ENCODE data around the gene FADD.
"Not testable (repeated sequence)": the region's sequence is repeated elsewhere in the genome, so short reads cannot be mapped to it uniquely, and the experiment has no call there.

The FADD gene

GRCh38 chr11:70182266-70182665, 20.8 kb upstream of the FADD start:
- DNase-seq (ENCODE audit: low read depth): no peak

GRCh38 chr11:70183032-70183431, 20.1 kb upstream of the FADD start:
- no peak for DNase-seq (ENCODE audit: low read depth)

DNA sequence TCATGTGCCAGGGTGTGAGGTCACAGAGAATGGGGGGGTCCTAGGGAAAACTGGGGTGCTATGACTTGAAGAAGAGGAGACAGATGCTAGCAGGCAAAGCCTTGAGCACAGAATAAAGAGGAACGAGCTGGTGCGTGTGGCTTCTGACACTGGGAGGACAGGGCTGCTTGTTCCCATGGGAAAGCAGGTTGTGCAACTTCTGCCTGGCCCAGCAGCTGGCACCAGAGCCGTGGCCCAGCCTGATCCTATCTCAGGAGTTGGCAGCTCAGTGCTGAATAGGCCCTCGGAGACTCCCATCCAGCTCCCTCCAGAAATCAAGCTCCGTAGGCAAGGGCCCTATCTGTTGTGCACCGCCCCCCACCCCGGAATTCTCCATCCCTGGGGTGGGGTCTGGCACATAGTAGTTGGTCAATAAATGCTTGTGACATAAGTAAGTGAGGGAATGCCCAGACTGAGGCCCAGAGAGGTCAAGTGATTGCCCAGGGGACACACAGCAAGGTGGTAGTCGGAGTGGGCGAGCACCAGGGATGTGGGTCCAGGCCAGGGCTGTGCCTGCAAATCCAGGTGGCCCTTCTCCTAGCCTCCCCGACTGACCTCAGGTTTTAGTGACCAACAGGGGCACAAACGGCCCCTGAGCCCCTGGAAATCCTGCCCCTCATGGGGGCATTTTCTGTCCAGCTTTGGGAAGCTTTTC, 19.5 kb upstream of the FADD start:
- DNase-seq (ENCODE audit: low read depth): no peak

DNA sequence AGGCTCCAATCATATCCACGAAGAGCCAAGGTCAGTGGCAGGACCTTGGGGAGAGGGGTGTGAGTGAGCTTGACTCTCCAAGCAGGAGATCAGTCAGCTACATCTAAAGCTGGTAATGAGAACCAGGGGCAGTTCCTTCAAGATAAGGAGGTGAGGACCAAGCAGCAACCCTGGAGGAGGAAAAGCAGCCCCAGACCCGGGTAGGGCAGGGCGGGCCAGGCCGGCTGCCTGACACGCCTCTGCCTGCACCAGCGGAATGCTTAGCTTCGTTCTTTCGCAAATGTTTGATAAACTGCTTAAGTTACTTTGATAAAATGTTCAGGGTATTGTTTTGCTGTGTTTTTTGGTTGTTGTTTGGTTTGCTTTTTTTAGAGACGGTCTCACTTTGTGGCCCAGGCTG, 18.7 kb upstream of the FADD start:
- DNase-seq (ENCODE audit: low read depth): no peak

DNA sequence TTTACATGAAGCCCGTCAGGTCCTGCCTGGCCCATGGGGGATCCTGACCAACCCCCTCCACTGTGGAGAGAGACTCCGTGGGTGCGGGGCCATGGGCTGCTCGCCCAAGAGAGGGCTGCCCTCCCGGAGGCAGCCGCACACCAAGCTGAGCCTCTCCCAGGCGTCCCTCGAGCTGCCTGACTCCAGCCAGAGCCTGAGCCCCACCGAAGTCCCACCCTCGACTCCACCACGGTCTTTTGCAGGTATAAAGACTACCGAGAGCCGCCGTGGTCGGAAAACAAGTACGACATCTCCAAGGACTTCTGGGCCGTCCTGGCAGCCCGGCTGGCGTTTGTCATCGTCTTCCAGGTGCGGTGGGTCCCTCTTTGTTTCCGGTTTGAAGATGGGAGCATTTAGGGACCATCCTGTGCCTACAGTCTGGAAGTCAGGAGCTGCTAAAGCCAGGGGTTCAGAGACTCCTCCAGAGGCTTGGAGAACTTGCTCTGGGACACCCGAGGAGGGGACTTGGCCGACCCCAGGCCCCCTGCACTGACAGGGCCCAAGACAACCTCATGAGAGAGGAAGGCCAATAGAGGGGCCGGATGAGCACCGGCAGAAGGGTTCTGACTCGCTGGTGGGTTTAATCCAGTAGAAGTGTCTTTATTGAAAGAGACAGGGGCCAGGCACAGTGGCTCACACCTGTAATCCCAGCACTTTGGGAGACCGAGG, 17.6 kb upstream of the FADD start:
- no peak for DNase-seq (ENCODE audit: low read depth)

GRCh38 chr11:70186420-70186819, 16.7 kb upstream of the FADD start:
- DNase-seq (ENCODE audit: low read depth): no peak

GRCh38 chr11:70186936-70187335, 16.2 kb upstream of the FADD start:
- DNase-seq (ENCODE audit: low read depth): no peak

DNA sequence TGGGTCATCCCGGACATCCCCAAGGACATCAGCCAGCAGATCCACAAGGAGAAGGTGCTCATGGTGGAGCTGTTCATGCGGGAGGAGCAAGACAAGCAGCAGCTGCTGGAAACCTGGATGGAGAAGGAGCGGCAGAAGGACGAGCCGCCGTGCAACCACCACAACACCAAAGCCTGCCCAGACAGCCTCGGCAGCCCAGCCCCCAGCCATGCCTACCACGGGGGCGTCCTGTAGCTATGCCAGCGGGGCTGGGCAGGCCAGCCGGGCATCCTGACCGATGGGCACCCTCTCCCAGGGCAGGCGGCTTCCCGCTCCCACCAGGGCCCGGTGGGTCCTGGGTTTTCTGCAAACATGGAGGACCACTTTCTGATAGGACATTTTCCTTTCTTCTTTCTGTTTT, 15.3 kb upstream of the FADD start:
- DNase-seq (ENCODE audit: low read depth): no peak

- DNase-seq (ENCODE audit: low read depth): no peak
These were observed 13.5 kb upstream of the FADD start for GRCh38 chr11:70189622-70190021.

- DNase-seq (ENCODE audit: low read depth): no peak
These were observed 11.5 kb upstream of the FADD start for GRCh38 chr11:70191495-70192140.

GRCh38 chr11:70192666-70193410, 10.3 kb upstream of the FADD start:
- no peak for DNase-seq (ENCODE audit: low read depth)

DNA sequence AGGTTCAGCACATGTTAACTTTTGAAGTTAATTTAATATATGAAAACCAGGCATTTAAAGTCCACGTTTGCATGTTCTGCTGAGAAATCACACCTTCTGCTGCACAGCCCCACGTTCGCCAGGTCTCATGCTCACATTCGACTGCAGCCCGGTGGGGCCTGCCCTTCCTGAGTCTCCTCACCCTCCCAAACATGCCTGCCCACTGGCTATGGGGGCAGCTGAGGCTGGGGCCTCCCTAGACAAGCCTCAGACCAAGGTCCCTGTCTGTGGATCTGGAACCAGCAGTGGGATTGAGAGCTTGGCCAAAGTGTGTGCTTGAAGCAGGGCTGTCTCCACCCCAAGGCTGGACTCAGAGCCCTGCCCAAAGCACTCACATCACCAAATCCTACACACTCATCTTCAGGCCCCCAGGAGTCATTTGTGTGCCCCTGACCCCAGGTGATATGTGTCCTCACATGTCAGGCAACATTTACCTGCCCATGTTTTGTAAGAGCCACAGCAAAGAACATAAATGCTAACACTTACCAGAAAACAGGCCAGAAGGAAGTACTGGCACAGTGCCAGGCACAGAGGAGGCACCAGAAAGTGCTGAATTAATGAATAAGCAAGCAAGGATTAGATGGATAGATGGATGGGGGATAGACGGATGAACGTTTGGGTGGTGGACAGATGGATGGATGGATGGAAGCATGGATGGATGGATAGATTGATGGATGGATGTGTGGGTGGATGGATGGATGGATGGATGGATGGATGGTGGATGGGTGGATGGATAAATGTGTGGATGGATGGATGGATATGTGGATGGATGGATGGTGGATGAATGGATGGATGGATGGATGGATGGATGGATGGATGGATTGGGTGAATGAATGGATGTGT, 9.4 kb upstream of the FADD start:
- DNase-seq (ENCODE audit: low read depth): no peak

DNA sequence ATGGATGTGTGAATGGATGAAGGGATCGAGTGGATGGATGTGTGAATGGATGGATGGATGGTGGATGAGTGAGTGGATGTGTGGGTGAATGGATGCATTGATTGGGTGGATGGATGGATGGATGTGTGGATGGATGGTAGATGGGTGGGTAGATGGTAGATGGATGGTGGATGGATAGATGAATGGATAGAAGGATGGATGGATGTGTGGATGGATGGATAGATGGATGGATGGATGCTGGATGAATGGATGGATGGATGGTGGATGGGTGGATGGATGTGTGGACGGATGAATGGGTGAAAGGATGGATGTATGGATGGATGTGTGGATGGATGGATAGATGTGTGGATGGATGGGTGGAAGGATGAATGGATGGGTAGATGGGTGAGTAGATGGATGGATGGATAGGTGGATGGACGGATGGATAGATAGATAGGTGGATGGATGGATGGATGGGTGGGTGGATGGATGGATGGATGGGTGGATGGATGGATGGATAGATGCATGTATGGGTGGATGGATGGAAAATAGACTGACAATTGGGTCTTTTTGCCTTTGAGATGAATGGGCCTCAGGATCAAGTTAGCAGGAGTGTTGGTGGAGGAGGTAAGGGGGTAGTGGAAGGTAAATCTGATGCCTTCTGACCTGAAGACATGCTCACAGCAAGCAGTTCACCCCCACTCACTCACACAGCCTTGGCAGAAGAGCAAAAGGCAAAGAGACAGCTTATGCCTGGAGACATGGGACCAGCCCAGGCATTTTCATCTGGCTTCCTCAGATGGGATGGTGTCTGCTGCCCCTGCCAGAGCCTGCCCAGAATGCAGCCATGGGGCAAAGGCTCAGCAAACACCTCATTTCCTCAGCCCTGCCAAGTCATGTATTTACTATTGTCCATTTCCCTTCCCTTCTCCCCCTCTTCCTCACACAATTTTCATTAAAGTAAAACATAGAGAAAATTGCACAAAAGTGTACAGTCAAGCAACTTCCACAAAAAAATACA, 8.0 kb upstream of the FADD start:
- DNase-seq (ENCODE audit: low read depth): no peak

- DNase-seq (ENCODE audit: low read depth): no peak
These were observed 2.8 kb upstream of the FADD start for GRCh38 chr11:70200212-70200844.

GRCh38 chr11:70201047-70201446, 2.0 kb upstream of the FADD start:
- DNase-seq (ENCODE audit: low read depth): not testable (repeated sequence)

DNA sequence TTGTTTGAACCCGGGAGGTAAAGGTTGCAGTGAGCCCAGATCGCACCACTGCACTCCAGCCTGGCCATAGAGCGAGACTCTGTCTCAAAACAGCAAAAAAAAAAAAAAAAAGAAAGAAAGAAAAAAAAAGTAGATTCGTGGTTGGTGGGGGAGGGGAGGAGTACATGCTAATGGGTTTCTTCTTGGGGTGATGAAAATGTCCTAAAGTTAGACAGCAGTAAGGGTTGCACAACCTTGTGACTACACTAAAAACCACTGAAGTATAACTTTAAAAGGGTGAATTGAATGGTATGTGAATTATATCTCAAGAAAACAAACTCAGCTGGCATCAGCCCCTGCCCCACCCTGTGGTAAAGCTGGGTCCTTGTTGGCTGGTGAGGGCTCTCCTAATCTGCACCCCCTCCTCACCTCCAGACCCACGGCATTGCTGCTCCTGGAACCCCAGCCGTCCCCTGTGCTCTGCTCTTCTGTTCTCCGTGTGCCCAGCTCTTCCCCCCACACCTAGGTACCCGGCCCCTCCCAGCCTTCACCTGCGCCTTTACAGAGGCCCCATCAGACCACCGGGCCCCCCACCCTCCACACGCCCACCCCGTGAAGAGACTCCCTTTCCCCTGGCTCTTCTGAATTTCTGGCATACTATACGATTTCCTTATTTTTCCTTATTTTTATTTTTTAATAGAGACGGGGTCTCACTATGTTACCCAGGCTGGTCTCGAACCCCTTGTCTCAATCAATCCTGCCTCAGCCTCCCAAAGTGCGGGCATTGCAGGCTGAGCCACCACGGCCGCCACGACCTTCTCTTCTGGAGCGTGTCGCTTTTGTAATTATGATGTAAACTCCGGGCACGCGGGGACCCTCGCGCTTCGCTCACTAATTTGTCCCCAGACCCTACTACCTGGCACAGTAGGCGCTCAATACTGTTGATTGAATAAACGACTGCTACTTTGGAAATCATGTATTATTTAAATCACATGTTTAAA, 924 bp upstream of the FADD start:
- no peak for DNase-seq (ENCODE audit: low read depth)

DNA sequence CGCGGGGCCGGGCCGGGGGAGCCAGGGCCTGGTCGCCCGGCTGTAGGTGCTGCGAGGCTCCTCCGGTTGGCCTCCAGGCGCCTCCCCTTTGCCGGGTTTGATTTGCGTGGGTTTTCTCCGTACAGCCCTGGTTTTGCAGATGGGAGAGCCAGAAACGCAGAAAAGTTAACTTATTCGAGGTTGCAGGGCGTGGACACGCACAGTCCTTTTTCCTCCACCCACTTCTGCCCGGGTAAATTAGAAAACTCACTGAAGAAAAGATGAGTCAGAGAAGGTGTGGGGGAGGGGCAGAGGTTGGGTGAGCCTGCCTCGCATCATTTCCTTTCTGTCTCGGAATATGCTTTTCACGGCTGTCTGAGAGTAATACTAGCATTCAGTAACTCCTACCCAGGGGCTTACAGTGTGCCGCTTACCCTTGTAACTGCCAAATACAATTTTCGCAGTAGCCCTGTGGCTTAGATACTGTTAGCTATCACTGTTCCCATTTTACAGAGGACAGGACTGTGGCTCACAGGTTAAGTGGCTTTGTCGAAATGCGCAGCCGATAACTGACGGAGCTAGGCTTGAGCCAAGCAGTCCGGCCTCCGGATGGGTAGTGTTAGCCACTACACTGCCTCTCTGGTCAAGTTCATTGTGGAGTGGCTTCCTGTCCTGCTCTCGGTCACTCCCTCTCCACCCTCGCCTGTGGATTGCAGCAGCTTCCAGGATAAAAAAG, 812 bp downstream of the FADD start:
- DNase-seq (ENCODE audit: low read depth): peak; percentile 81

GRCh38 chr11:70204466-70204799, 1.3 kb downstream of the FADD start:
- no peak for DNase-seq (ENCODE audit: low read depth)
